Endothelial cell of umbilical vein (primary cell): ENCODE results near the gene NMT1. TPM values are rescaled to one million over a fixed set of nuclear protein-coding genes. Genes with fewer than 3 reads are reported as not detected.

Source experiments
- BruUV-seq: library from RNA; stranded (reverse); fragments of 400-500 nt; replicated peaks from 2 replicates; lab custom pipeline; 2021; lab: Mats Ljungman, UMichigan
- CTCF ChIA-PET: fragments of 300-600, 350-600 bp; sonication (Branson Sonifier 250); formaldehyde crosslinking; loops from one replicate; lab custom pipeline; 2021; ENCODE audit warnings: antibody characterized with exemption, inconsistent platforms; lab: Charles Lee
- POLR2A ChIA-PET: fragments of 300-600, 350-600 bp; sonication (Branson Sonifier 250); formaldehyde crosslinking; loops from one replicate; lab custom pipeline; 2021; ENCODE audit warnings: antibody characterized with exemption, inconsistent platforms; lab: Charles Lee
- DNase-seq: peaks from one replicate; pipeline ENCODE4 v3.0.0-alpha.2; 2011; ENCODE audit warnings: low read depth, low spot score
- FAIRE-seq: peaks from 2 replicates; lab custom pipeline; 2011; peaks lifted over from hg19 to GRCh38; lab: Jason Lieb, UNC
- H2AFZ ChIP-seq: 2 replicates; pipeline ENCODE4 v1.6.0; 2012; ENCODE audit warnings: low read depth, low read length, control low read depth, inconsistent platforms
- H3K27ac ChIP-seq: 2 replicates; pipeline ENCODE4 v1.5.1; 2011; ENCODE audit warnings: low read depth, mild to moderate bottlenecking, control low read depth, low read length, moderate library complexity; ENCODE audit not compliant: insufficient read depth
- H3K27me3 ChIP-seq, 2 experiments: 2 replicates each; pipeline versions ENCODE4 v1.6.0 to v1.6.1; 2011; ENCODE audit warnings: low read length in 2 of 2, mixed read lengths in 1 of 2; ENCODE audit not compliant: control insufficient read depth in 2 of 2, insufficient read depth in 2 of 2
- H3K36me3 ChIP-seq, 2 experiments: 2 replicates in 1 of 2; 3 replicates in 1 of 2; pipeline ENCODE4 v1.5.1; 2011; ENCODE audit warnings: low read length in 2 of 2, mild to moderate bottlenecking in 1 of 2, moderate library complexity in 1 of 2; ENCODE audit not compliant: control insufficient read depth in 2 of 2, insufficient read depth in 2 of 2; ENCODE audit errors: extremely low read depth in 1 of 2
- H3K4me1 ChIP-seq: 3 replicates; pipeline ENCODE4 v1.5.1; 2011; ENCODE audit warnings: mild to moderate bottlenecking, low read length; ENCODE audit not compliant: control insufficient read depth, insufficient read depth; ENCODE audit errors: extremely low read depth
- H3K4me2 ChIP-seq: 2 replicates; pipeline ENCODE4 v1.6.1; 2011; ENCODE audit warnings: low read length, control low read depth, mixed read lengths; ENCODE audit not compliant: insufficient read depth
- H3K4me3 ChIP-seq, 3 experiments: fragments of 200-600 bp in 1 of 3; sonication (generic), shearing (Covaris generic) in 1 of 3; replicated peaks in 1 of 3; 2 replicates each; pipeline ENCODE4 v1.5.1; 2011 to 2016; ENCODE audit warnings: control low read depth in 3 of 3, low read length in 3 of 3, mild to moderate bottlenecking in 2 of 3, inconsistent platforms in 1 of 3, low read depth in 1 of 3, moderate library complexity in 1 of 3; ENCODE audit not compliant: insufficient read depth in 1 of 3
- H3K79me2 ChIP-seq: 2 replicates; pipeline ENCODE4 v1.6.0; 2012; ENCODE audit warnings: low read length, inconsistent platforms; ENCODE audit not compliant: control insufficient read depth, insufficient read depth
- H3K9ac ChIP-seq: replicated peaks from 2 replicates; pipeline ENCODE3; 2011; ENCODE audit warnings: low read length, control low read depth; ENCODE audit not compliant: insufficient read depth; ENCODE audit errors: extremely low read depth
- H3K9me1 ChIP-seq: replicated peaks from 3 replicates; pipeline ENCODE4 v1.6.0; 2011; ENCODE audit warnings: mild to moderate bottlenecking, low read length; ENCODE audit not compliant: control insufficient read depth, insufficient read depth; ENCODE audit errors: extremely low read depth
- H3K9me3 ChIP-seq: replicated peaks from 2 replicates; pipeline ENCODE4 v1.5.1; 2012; ENCODE audit warnings: low read length, inconsistent platforms; ENCODE audit not compliant: control insufficient read depth, insufficient read depth
- H4K20me1 ChIP-seq: replicated peaks from 2 replicates; pipeline ENCODE3; 2011; ENCODE audit warnings: mild to moderate bottlenecking, low read length; ENCODE audit not compliant: control insufficient read depth, insufficient read depth; ENCODE audit errors: extremely low read depth
- EZH2 ChIP-seq: IDR thresholded peaks from 2 replicates; pipeline ENCODE4 v1.6.1; 2012; ENCODE audit warnings: borderline replicate concordance, low read depth, mild to moderate bottlenecking, moderate library complexity, low read length, inconsistent platforms; ENCODE audit not compliant: severe bottlenecking
- FOS ChIP-seq: IDR thresholded peaks from 2 replicates; pipeline ENCODE4 v1.6.1; 2011; ENCODE audit warnings: mild to moderate bottlenecking, low read length, moderate library complexity, borderline replicate concordance; ENCODE audit not compliant: insufficient read depth
- GATA2 ChIP-seq: IDR thresholded peaks from 2 replicates; pipeline ENCODE4 v1.7.0; 2011; ENCODE audit warnings: low read depth, mild to moderate bottlenecking, moderate library complexity, mixed read lengths, low read length; ENCODE audit not compliant: insufficient read length, insufficient read depth
- MYC ChIP-seq: IDR thresholded peaks from one replicate; pipeline ENCODE4 v1.6.1; 2011; ENCODE audit warnings: mild to moderate bottlenecking, low read depth, low read length
- POLR2A ChIP-seq: IDR thresholded peaks from 2 replicates; pipeline ENCODE4 v1.6.1; 2012; ENCODE audit warnings: low read depth, mild to moderate bottlenecking, control low read depth, low read length
- POLR2AphosphoS5 ChIP-seq: IDR thresholded peaks from 2 replicates; pipeline ENCODE4 v1.6.1; 2012; ENCODE audit warnings: low read depth, mild to moderate bottlenecking, control low read depth, low read length, moderate library complexity; ENCODE audit not compliant: insufficient read depth
- dilution Hi-C: fragments of 300-500 bp; cut with MboI; formaldehyde crosslinking; loops from one replicate; pipeline ENCODE4 v1.15.0; 2019; ENCODE audit warnings: low sequenced_read_pairs; ENCODE audit not compliant: extremely low pct_ligation_motif_present
- intact Hi-C: fragments of 100-400 bp; cut with micrococcal nuclease; formaldehyde crosslinking; loops from one replicate; pipeline ENCODE4 v1.10.0; 2022
- polyA plus RNA-seq, 4 experiments: library from polyadenylated mRNA; depleted of rRNA in 3 of 4; stranded (reverse) in 3 of 4; unstranded in 1 of 4; fragments of >200 nt; gene quantifications; 2 replicates each; pipeline versions ENCODE4 v1.2.1 to v1.2.3, GENCODE V29; 2011 to 2012; ENCODE audit warnings: missing spikeins in 1 of 4
- total RNA-seq: library from RNA; stranded (reverse); gene quantifications from 2 replicates; pipeline ENCODE4 v1.2.3, GENCODE V29; 2021
- TF ChIP-seq, protein P1 (sequence below): IDR thresholded peaks from 2 replicates; pipeline ENCODE4 v1.6.1; 2011; ENCODE audit not compliant: insufficient read depth, insufficient read length
- TF ChIP-seq, protein P2 (sequence below), 2 donors: IDR thresholded peaks; 1 replicate in 1 of 2; 2 replicates in 1 of 2; pipeline ENCODE4 v1.5.1; 2011; ENCODE audit warnings: low read length in 2 of 2, mild to moderate bottlenecking in 2 of 2, moderate library complexity in 2 of 2, control low read depth in 1 of 2, inconsistent platforms in 1 of 2, low read depth in 1 of 2; ENCODE audit not compliant: insufficient read depth in 1 of 2; ENCODE audit errors: extremely low read depth in 1 of 2

The NMT1 gene
- total and polyA plus RNA-seq, 2 donors (not counting 3 experiments of a cell fraction or from before 2014, with no cell fraction given), result 37.6 to 135 TPM

DNA sequence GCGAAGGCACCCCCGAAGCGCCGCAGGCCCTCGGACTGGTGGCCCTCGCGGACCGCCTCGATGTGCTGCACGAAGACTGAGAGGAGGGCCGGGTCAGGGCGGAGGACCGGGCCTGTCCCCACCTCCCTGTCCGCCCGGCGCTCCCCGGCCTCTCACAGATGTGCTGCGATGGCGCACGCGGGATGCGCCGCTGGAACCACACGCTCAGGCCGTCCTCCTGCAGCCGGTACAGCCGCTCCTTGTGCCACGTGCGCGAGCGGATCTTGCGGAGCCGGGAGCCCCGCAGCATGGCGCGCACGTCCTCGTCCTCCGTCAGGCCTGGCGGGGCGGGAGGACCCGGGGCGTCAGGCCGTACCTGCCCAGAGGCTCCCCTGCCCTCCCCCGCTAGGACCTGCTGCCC is 59.9 kb downstream of the NMT1 start:
- no peak overlapping the region for H2AFZ ChIP-seq
- H3K4me1 ChIP-seq, result peaks cover 14% of the 10 kb centered on the region
- ChIA-PET CTCF (no interaction called here), POLR2A (no interaction called here)
- intact Hi-C loops (no loop called here), dilution Hi-C loops (no loop called here)
- H4K20me1 ChIP-seq, result no peaks in the 10 kb centered on the region
- TF ChIP-seq POLR2AphosphoS5 (no peak), FOS (no peak), MYC (no peak), POLR2A (no peak), EZH2 (no peak), GATA2 (no peak)
- TF ChIP-seq, protein P1, sequence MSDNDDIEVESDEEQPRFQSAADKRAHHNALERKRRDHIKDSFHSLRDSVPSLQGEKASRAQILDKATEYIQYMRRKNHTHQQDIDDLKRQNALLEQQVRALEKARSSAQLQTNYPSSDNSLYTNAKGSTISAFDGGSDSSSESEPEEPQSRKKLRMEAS, result no peak
- TF ChIP-seq, protein P2, sequence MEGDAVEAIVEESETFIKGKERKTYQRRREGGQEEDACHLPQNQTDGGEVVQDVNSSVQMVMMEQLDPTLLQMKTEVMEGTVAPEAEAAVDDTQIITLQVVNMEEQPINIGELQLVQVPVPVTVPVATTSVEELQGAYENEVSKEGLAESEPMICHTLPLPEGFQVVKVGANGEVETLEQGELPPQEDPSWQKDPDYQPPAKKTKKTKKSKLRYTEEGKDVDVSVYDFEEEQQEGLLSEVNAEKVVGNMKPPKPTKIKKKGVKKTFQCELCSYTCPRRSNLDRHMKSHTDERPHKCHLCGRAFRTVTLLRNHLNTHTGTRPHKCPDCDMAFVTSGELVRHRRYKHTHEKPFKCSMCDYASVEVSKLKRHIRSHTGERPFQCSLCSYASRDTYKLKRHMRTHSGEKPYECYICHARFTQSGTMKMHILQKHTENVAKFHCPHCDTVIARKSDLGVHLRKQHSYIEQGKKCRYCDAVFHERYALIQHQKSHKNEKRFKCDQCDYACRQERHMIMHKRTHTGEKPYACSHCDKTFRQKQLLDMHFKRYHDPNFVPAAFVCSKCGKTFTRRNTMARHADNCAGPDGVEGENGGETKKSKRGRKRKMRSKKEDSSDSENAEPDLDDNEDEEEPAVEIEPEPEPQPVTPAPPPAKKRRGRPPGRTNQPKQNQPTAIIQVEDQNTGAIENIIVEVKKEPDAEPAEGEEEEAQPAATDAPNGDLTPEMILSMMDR (IDR thresholded peaks at IDR 0.05; ENCODE audit: extremely low read depth in 1 of 2, insufficient read depth in 1 of 2, low read depth in 1 of 2, low read length in 2 of 2), result no peak
- no peaks in the 10 kb centered on the region for H3K9me3 ChIP-seq
- H3K27me3 ChIP-seq, result no peaks in the 10 kb centered on the region
- H3K9ac ChIP-seq, result no peak overlapping the region
- no peak overlapping the region for H3K4me2 ChIP-seq
- no peaks in the 10 kb centered on the region for H3K9me1 ChIP-seq
- H3K4me3 ChIP-seq, result no peak overlapping the region
- FAIRE-seq (no peak), DNase-seq (no peak)
- H3K36me3 ChIP-seq, result peaks cover 0 to 2% of the 10 kb centered on the region in 2 experiments
- H3K27ac ChIP-seq, result no peak overlapping the region
- BruUV-seq, result no TSS peak
- no peaks in the 10 kb centered on the region for H3K79me2 ChIP-seq
